ENCODE results near the gene LRRN3. TPM values are rescaled to one million over a fixed set of nuclear protein-coding genes. Genes with fewer than 3 reads are reported as not detected.

LRRN3 gene
- total RNA-seq, 1 donor: 5.0 TPM

DNA sequence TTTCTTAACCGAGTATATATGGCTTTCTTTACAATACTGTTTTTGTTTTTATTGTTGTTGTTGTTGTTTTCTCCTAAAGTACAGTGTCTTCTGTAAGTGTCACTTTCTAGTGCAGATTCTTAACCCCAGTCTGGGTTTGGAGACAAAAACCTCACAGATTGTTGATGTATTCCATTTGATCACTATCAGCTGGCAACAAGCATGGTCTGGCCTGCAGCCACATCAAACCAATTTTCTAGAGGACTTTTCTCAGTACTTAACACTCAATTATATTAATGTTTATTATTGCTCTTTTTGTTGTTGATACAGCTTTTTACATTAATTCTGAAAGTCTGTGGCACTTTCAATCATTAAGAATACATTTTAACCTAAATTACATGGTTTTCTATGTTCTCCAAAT, 17.1 kb downstream of the LRRN3 start:
- TF ChIP-seq, protein P1, sequence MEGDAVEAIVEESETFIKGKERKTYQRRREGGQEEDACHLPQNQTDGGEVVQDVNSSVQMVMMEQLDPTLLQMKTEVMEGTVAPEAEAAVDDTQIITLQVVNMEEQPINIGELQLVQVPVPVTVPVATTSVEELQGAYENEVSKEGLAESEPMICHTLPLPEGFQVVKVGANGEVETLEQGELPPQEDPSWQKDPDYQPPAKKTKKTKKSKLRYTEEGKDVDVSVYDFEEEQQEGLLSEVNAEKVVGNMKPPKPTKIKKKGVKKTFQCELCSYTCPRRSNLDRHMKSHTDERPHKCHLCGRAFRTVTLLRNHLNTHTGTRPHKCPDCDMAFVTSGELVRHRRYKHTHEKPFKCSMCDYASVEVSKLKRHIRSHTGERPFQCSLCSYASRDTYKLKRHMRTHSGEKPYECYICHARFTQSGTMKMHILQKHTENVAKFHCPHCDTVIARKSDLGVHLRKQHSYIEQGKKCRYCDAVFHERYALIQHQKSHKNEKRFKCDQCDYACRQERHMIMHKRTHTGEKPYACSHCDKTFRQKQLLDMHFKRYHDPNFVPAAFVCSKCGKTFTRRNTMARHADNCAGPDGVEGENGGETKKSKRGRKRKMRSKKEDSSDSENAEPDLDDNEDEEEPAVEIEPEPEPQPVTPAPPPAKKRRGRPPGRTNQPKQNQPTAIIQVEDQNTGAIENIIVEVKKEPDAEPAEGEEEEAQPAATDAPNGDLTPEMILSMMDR (IDR thresholded peaks at IDR 0.05; ENCODE audit: insufficient read depth, low read length): no peak
- H3K4me3 ChIP-seq (ENCODE audit: low read depth, low read length): no peak overlapping the region
- DNase-seq (ENCODE audit: low read depth): peak; percentile 8

DNA sequence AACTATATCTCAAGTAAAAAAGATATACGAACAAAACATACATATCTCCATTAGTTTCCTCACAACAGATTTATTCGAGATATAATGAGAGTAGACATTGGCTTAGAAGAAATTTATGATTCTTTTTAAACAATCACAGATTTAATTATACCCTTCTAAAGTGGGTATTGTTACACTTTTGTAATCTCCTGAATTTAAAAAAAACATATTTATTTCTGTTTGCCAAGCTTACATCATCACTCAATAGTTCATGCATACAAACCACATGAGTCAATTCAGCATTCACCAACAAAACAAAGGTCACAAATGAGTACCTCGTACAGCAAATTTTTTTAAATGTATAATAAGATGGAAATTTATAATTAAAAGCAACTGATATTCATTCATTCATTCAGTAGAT, 17.6 kb downstream of the LRRN3 start:
- DNase-seq (ENCODE audit: low read depth): peak; percentile 58
- TF ChIP-seq, protein P1 (IDR thresholded peaks at IDR 0.05; ENCODE audit: insufficient read depth, low read length): no peak
- H3K4me3 ChIP-seq (ENCODE audit: low read depth, low read length): no peak overlapping the region

DNA sequence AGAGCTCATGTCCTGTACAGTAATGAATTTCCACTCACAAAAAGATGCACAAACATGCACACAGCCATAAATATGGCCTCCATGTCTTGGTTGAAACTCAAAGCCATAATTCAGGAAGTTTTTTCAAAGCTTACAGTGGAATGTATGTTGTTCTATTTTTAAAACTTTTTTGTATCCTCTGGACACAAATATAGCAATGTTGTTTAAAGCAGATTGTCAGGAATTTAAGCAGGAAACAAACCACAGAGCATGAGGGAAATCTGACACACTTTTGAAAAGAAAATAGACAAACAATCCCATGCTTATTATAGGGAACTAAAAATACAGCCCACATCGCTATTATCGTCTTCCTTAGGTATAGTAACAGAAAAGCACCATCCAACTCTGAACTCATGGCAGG, 21.5 kb downstream of the LRRN3 start:
- no peak overlapping the region for H3K4me3 ChIP-seq (ENCODE audit: low read depth, low read length)
- TF ChIP-seq, protein P1 (IDR thresholded peaks at IDR 0.05; ENCODE audit: insufficient read depth, low read length): no peak
- no peak for DNase-seq (ENCODE audit: low read depth)

DNA sequence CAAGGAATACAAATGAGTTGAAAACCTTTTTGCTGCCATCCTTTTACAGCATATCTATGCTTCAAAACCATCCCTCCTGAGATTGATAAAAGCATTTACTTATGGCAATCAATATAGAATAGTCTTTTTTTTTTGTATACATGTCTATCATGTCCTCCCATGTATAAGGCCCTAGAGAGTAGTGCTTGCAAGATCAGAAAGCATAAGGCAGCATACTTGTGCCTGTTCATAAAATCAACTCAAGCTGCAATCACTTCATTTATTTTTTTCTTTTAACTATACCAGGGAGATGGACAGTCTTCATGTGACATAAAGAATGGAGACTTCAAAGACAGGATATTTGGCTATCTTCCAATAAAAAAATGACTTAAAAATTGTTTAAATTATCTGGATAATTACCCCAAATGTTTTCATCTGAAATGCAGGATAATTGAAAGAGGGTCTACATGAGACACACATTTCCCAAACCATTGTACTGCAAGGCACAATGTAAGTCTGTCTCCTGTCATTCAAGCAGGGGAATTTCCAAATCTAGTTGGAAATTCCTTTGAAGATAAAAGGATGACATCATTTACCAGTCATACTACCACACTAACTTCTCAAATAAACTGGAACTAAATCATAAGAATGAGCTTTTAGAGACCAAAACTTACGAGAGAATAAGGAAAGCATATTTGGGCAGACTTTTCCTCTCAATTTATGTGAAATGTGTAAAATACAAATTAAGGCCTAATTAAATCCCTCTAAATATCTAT, 22.5 kb downstream of the LRRN3 start:
- H3K4me3 ChIP-seq (ENCODE audit: low read depth, low read length): no peak overlapping the region

DNA sequence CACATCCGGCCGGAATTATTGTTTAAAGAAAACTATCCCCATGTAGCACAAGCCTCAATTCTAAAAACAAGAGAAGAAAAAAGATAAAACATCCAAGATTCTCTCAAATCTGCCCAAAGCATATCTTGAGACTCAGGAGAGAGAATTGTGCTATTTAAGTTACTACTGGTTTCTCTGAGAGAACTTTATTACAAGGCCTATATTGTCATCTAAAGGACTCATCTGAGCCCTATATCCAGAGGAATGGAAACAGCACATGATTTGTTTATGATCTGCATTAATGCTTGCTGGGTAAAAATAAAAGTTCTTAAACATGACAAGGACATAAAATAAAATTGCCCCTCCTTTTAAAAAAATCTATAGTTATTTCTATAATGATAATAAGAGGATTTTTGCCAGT, 25.0 kb downstream of the LRRN3 start:
- no peak for DNase-seq (ENCODE audit: low read depth)
- no peak overlapping the region for H3K4me3 ChIP-seq (ENCODE audit: low read depth, low read length)
- TF ChIP-seq, protein P1 (IDR thresholded peaks at IDR 0.05; ENCODE audit: insufficient read depth, low read length): no peak

More for the DNA sequence above, 22.5 kb downstream of the LRRN3 start:
- peak; percentile 79 for DNase-seq (ENCODE audit: low read depth)
- TF ChIP-seq, protein P1 (IDR thresholded peaks at IDR 0.05; ENCODE audit: insufficient read depth, low read length): no peak

DNA sequence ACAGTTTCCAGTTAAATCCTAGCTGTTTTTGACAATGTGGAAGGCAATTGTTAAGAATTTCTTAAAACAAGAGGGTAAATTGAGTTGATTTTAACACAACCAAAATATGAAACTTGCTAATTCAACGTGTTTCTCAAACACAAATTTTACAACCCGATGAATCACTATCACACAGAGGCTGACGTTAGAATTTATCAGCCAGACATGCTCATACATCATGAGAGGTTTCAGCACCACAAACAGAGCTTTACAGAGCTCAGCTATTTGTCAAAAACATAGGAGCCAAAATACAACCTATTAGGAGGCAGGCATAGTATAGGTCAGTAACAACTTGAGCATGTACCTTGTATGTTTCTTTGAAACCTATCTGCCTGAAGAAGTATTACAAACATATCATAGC, 36.1 kb downstream of the LRRN3 start:
- TF ChIP-seq, protein P1 (IDR thresholded peaks at IDR 0.05; ENCODE audit: insufficient read depth, low read length): no peak
- peak; percentile 54 for DNase-seq (ENCODE audit: low read depth)

DNA sequence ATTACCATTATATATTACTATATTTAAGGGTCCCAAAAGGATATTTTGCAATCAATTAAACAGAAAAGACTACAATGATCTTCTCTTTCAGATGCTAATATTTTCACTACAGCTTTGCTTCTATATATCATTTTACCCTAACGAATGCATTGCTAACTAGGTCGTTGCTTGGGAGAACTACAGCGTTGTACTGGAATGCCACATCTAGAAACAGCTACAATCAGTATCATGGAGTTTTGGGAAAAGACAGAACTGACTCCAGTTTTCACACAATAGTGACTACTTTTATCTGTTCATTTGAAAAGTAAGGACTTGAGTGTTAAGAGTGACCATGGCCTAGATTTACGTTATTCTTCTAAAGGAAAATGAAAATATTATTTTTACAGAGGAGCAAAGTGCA, 38.5 kb downstream of the LRRN3 start:
- no peak for DNase-seq (ENCODE audit: low read depth)
- no peak overlapping the region for H3K4me3 ChIP-seq (ENCODE audit: low read depth, low read length)
- TF ChIP-seq, protein P1 (IDR thresholded peaks at IDR 0.05; ENCODE audit: insufficient read depth, low read length): no peak

More for the DNA sequence above, 36.1 kb downstream of the LRRN3 start:
- H3K4me3 ChIP-seq (ENCODE audit: low read depth, low read length): no peak overlapping the region

All from fibroblast of the aortic adventitia (primary cell).